Endothelial cell of umbilical vein (primary cell): ENCODE results near the gene CIBAR2. TPM values are rescaled to one million over a fixed set of nuclear protein-coding genes. Genes with fewer than 3 reads are reported as not detected.

Source experiments
- BruUV-seq: library from RNA; stranded (reverse); fragments of 400-500 nt; replicated peaks from 2 replicates; lab custom pipeline; 2021; lab: Mats Ljungman, UMichigan
- CTCF ChIA-PET: fragments of 300-600, 350-600 bp; sonication (Branson Sonifier 250); formaldehyde crosslinking; loops from one replicate; lab custom pipeline; 2021; ENCODE audit warnings: antibody characterized with exemption, inconsistent platforms; lab: Charles Lee
- POLR2A ChIA-PET: fragments of 300-600, 350-600 bp; sonication (Branson Sonifier 250); formaldehyde crosslinking; loops from one replicate; lab custom pipeline; 2021; ENCODE audit warnings: antibody characterized with exemption, inconsistent platforms; lab: Charles Lee
- DNase-seq: peaks from one replicate; pipeline ENCODE4 v3.0.0-alpha.2; 2011; ENCODE audit warnings: low read depth, low spot score
- FAIRE-seq: peaks from 2 replicates; lab custom pipeline; 2011; peaks lifted over from hg19 to GRCh38; lab: Jason Lieb, UNC
- H2AFZ ChIP-seq: 2 replicates; pipeline ENCODE4 v1.6.0; 2012; ENCODE audit warnings: low read depth, low read length, control low read depth, inconsistent platforms
- H3K27ac ChIP-seq: 2 replicates; pipeline ENCODE4 v1.5.1; 2011; ENCODE audit warnings: low read depth, mild to moderate bottlenecking, control low read depth, low read length, moderate library complexity; ENCODE audit not compliant: insufficient read depth
- H3K27me3 ChIP-seq, 2 experiments: 2 replicates each; pipeline versions ENCODE4 v1.6.0 to v1.6.1; 2011; ENCODE audit warnings: low read length in 2 of 2, mixed read lengths in 1 of 2; ENCODE audit not compliant: control insufficient read depth in 2 of 2, insufficient read depth in 2 of 2
- H3K36me3 ChIP-seq, 2 experiments: 2 replicates in 1 of 2; 3 replicates in 1 of 2; pipeline ENCODE4 v1.5.1; 2011; ENCODE audit warnings: low read length in 2 of 2, mild to moderate bottlenecking in 1 of 2, moderate library complexity in 1 of 2; ENCODE audit not compliant: control insufficient read depth in 2 of 2, insufficient read depth in 2 of 2; ENCODE audit errors: extremely low read depth in 1 of 2
- H3K4me1 ChIP-seq: 3 replicates; pipeline ENCODE4 v1.5.1; 2011; ENCODE audit warnings: mild to moderate bottlenecking, low read length; ENCODE audit not compliant: control insufficient read depth, insufficient read depth; ENCODE audit errors: extremely low read depth
- H3K4me2 ChIP-seq: 2 replicates; pipeline ENCODE4 v1.6.1; 2011; ENCODE audit warnings: low read length, control low read depth, mixed read lengths; ENCODE audit not compliant: insufficient read depth
- H3K4me3 ChIP-seq, 3 experiments: fragments of 200-600 bp in 1 of 3; sonication (generic), shearing (Covaris generic) in 1 of 3; replicated peaks in 1 of 3; 2 replicates each; pipeline ENCODE4 v1.5.1; 2011 to 2016; ENCODE audit warnings: control low read depth in 3 of 3, low read length in 3 of 3, mild to moderate bottlenecking in 2 of 3, inconsistent platforms in 1 of 3, low read depth in 1 of 3, moderate library complexity in 1 of 3; ENCODE audit not compliant: insufficient read depth in 1 of 3
- H3K79me2 ChIP-seq: 2 replicates; pipeline ENCODE4 v1.6.0; 2012; ENCODE audit warnings: low read length, inconsistent platforms; ENCODE audit not compliant: control insufficient read depth, insufficient read depth
- H3K9ac ChIP-seq: replicated peaks from 2 replicates; pipeline ENCODE3; 2011; ENCODE audit warnings: low read length, control low read depth; ENCODE audit not compliant: insufficient read depth; ENCODE audit errors: extremely low read depth
- H3K9me1 ChIP-seq: replicated peaks from 3 replicates; pipeline ENCODE4 v1.6.0; 2011; ENCODE audit warnings: mild to moderate bottlenecking, low read length; ENCODE audit not compliant: control insufficient read depth, insufficient read depth; ENCODE audit errors: extremely low read depth
- H3K9me3 ChIP-seq: replicated peaks from 2 replicates; pipeline ENCODE4 v1.5.1; 2012; ENCODE audit warnings: low read length, inconsistent platforms; ENCODE audit not compliant: control insufficient read depth, insufficient read depth
- H4K20me1 ChIP-seq: replicated peaks from 2 replicates; pipeline ENCODE3; 2011; ENCODE audit warnings: mild to moderate bottlenecking, low read length; ENCODE audit not compliant: control insufficient read depth, insufficient read depth; ENCODE audit errors: extremely low read depth
- CTCF ChIP-seq, 2 donors: IDR thresholded peaks; 1 replicate in 1 of 2; 2 replicates in 1 of 2; pipeline ENCODE4 v1.5.1; 2011; ENCODE audit warnings: low read length in 2 of 2, mild to moderate bottlenecking in 2 of 2, moderate library complexity in 2 of 2, control low read depth in 1 of 2, inconsistent platforms in 1 of 2, low read depth in 1 of 2; ENCODE audit not compliant: insufficient read depth in 1 of 2; ENCODE audit errors: extremely low read depth in 1 of 2
- EZH2 ChIP-seq: IDR thresholded peaks from 2 replicates; pipeline ENCODE4 v1.6.1; 2012; ENCODE audit warnings: borderline replicate concordance, low read depth, mild to moderate bottlenecking, moderate library complexity, low read length, inconsistent platforms; ENCODE audit not compliant: severe bottlenecking
- FOS ChIP-seq: IDR thresholded peaks from 2 replicates; pipeline ENCODE4 v1.6.1; 2011; ENCODE audit warnings: mild to moderate bottlenecking, low read length, moderate library complexity, borderline replicate concordance; ENCODE audit not compliant: insufficient read depth
- GATA2 ChIP-seq: IDR thresholded peaks from 2 replicates; pipeline ENCODE4 v1.7.0; 2011; ENCODE audit warnings: low read depth, mild to moderate bottlenecking, moderate library complexity, mixed read lengths, low read length; ENCODE audit not compliant: insufficient read length, insufficient read depth
- JUN ChIP-seq: IDR thresholded peaks from 2 replicates; pipeline ENCODE4 v1.6.1; 2011; ENCODE audit warnings: borderline replicate concordance, low read depth; ENCODE audit not compliant: insufficient read length, insufficient read depth
- MAX ChIP-seq: IDR thresholded peaks from 2 replicates; pipeline ENCODE4 v1.6.1; 2011; ENCODE audit not compliant: insufficient read depth, insufficient read length
- MYC ChIP-seq: IDR thresholded peaks from one replicate; pipeline ENCODE4 v1.6.1; 2011; ENCODE audit warnings: mild to moderate bottlenecking, low read depth, low read length
- POLR2A ChIP-seq: IDR thresholded peaks from 2 replicates; pipeline ENCODE4 v1.6.1; 2012; ENCODE audit warnings: low read depth, mild to moderate bottlenecking, control low read depth, low read length
- POLR2AphosphoS5 ChIP-seq: IDR thresholded peaks from 2 replicates; pipeline ENCODE4 v1.6.1; 2012; ENCODE audit warnings: low read depth, mild to moderate bottlenecking, control low read depth, low read length, moderate library complexity; ENCODE audit not compliant: insufficient read depth
- dilution Hi-C: fragments of 300-500 bp; cut with MboI; formaldehyde crosslinking; loops from one replicate; pipeline ENCODE4 v1.15.0; 2019; ENCODE audit warnings: low sequenced_read_pairs; ENCODE audit not compliant: extremely low pct_ligation_motif_present
- intact Hi-C: fragments of 100-400 bp; cut with micrococcal nuclease; formaldehyde crosslinking; loops from one replicate; pipeline ENCODE4 v1.10.0; 2022
- polyA plus RNA-seq, 4 experiments: library from polyadenylated mRNA; depleted of rRNA in 3 of 4; stranded (reverse) in 3 of 4; unstranded in 1 of 4; fragments of >200 nt; gene quantifications; 2 replicates each; pipeline versions ENCODE4 v1.2.1 to v1.2.3, GENCODE V29; 2011 to 2012; ENCODE audit warnings: missing spikeins in 1 of 4
- total RNA-seq: library from RNA; stranded (reverse); gene quantifications from 2 replicates; pipeline ENCODE4 v1.2.3, GENCODE V29; 2021

The CIBAR2 gene
- total and polyA plus RNA-seq, 2 donors (not counting 3 experiments of a cell fraction or from before 2014, with no cell fraction given): 0.07 TPM; not detected in 1

GRCh38 chr16:85083051-85083639, 29.1 kb downstream of the CIBAR2 start:
- no peak overlapping the region for H3K27ac ChIP-seq
- no peaks in the 10 kb centered on the region for H3K9me1 ChIP-seq
- no peak for TF ChIP-seq FOS
- no peak for TF ChIP-seq MAX
- no peak for TF ChIP-seq POLR2A
- no peak for TF ChIP-seq MYC
- TF ChIP-seq CTCF (IDR thresholded peaks at IDR 0.05; ENCODE audit: extremely low read depth in 1 of 2, insufficient read depth in 1 of 2, low read depth in 1 of 2, low read length in 2 of 2): no peak
- no peak for TF ChIP-seq JUN
- no peak for TF ChIP-seq EZH2
- TF ChIP-seq POLR2AphosphoS5: no peak
- no peak for TF ChIP-seq GATA2
- POLR2A ChIA-PET: no interaction called here
- no TSS peak for BruUV-seq
- H2AFZ ChIP-seq: no peak overlapping the region
- no peak overlapping the region for H3K4me3 ChIP-seq
- no peaks in the 10 kb centered on the region for H3K9me3 ChIP-seq
- no peak overlapping the region for H3K9ac ChIP-seq
- no peak overlapping the region for H3K4me2 ChIP-seq
- no peak for DNase-seq
- H4K20me1 ChIP-seq: no peaks in the 10 kb centered on the region
- CTCF ChIA-PET: no interaction called here
- dilution Hi-C loops: no loop called here
- intact Hi-C loops: loop anchor here (10.0 kb wide), 1 partner anchor 328 kb away; no protein-coding TSS in a partner anchor
- H3K36me3 ChIP-seq: no peaks in the 10 kb centered on the region
- H3K4me1 ChIP-seq: no peaks in the 10 kb centered on the region
- H3K27me3 ChIP-seq: peaks cover 4 to 7% of the 10 kb centered on the region in 2 experiments
- no peaks in the 10 kb centered on the region for H3K79me2 ChIP-seq
- no peak for FAIRE-seq
